Mucosa of descending colon (tissue), 3 donors: Measurements from ENCODE around the gene ANKRD31. TPM values are rescaled to one million over a fixed set of nuclear protein-coding genes. Genes with fewer than 3 reads are reported as not detected.
"Not testable (repeated sequence)": the region's sequence is repeated elsewhere in the genome, so short reads cannot be mapped to it uniquely, and the experiment has no call there.

ENCODE experiments used
- ATAC-seq: fragments of 200-7000 bp; cut with Tn5 transposase; one replicate; pipeline ENCODE4 v1.9.1; 2020; ENCODE audit warnings: mild to moderate bottlenecking, moderate library complexity
- DNase-seq, 3 donors: peaks; one replicate each; pipeline ENCODE4 v3.0.0-alpha.2; 2020
- H3K36me3 ChIP-seq: fragments of 200-600 bp; one replicate; pipeline ENCODE4 v1.8.0; 2021; ENCODE audit warnings: low read depth, mild to moderate bottlenecking
- H3K4me1 ChIP-seq: fragments of 200-600 bp; one replicate; pipeline ENCODE4 v1.8.0; 2021; ENCODE audit warnings: low read depth, mild to moderate bottlenecking
- H3K4me3 ChIP-seq: fragments of 200-600 bp; one replicate; pipeline ENCODE4 v1.8.0; 2021; ENCODE audit warnings: mild to moderate bottlenecking
- H3K9me3 ChIP-seq: fragments of 200-600 bp; one replicate; pipeline ENCODE4 v1.8.0; 2021; ENCODE audit warnings: mild to moderate bottlenecking
- intact Hi-C, 2 donors: fragments of 100-400 bp; cut with DNase I in 1 of 2; cut with micrococcal nuclease in 1 of 2; formaldehyde crosslinking; loops; one replicate each; pipeline versions ENCODE4 v1.11.0 to v1.11.1; 2022; cut with DNase I, micrococcal nuclease
- total RNA-seq, 3 donors: library from RNA; stranded (reverse); fragmentation: NEBNext Ultra II Directional in 2 of 3; extraction: Animal tissue kit (Norgen Biotek cat#: 25700) in 2 of 3; gene quantifications; one replicate each; pipeline versions ENCODE4 v1.2.1 to v1.2.4, GENCODE V29; 2021 to 2023
- TF ChIP-seq, protein P1 (sequence below): fragments of 200-600 bp; IDR thresholded peaks from one replicate; pipeline ENCODE4 v1.8.0; 2022; ENCODE audit warnings: antibody characterized with exemption, mild to moderate bottlenecking
- donor health status: DM: no; HTN: no; CAD: no; lungs with moderate emphysema.
- donor health status: DM: no; HTN: no; CAD: no.
- donor health status: DM: no; HTN: yes; CAD: no.

The ANKRD31 gene
- total RNA-seq, 3 donors from 2014 or later: 0.14 to 0.17 (median 0.16) TPM

DNA sequence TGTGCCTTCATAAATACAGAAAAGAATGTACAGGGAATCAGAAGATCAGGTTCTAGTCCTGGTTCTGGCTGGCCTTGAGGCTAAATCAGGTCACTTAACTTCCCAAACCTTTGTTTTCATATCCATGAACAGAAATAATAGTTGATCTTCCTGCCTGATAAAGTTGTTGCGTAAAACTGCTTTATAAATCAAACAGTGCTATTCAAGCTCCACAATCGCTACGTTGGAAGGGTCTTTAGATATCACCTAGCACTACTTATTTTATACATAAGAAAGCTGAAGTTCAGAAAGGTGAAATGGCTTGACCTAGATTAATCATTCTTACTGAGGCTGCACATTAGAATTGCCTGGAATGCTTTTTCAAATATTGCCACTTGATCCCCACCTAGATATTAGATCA, 148.0 kb downstream of the ANKRD31 start:
- DNase-seq (no peak), ATAC-seq (no peak)
- no peaks in the 10 kb centered on the region for H3K36me3 ChIP-seq
- intact Hi-C loops: no loop called here
- H3K4me1 ChIP-seq: no peaks in the 10 kb centered on the region
- TF ChIP-seq, protein P1, sequence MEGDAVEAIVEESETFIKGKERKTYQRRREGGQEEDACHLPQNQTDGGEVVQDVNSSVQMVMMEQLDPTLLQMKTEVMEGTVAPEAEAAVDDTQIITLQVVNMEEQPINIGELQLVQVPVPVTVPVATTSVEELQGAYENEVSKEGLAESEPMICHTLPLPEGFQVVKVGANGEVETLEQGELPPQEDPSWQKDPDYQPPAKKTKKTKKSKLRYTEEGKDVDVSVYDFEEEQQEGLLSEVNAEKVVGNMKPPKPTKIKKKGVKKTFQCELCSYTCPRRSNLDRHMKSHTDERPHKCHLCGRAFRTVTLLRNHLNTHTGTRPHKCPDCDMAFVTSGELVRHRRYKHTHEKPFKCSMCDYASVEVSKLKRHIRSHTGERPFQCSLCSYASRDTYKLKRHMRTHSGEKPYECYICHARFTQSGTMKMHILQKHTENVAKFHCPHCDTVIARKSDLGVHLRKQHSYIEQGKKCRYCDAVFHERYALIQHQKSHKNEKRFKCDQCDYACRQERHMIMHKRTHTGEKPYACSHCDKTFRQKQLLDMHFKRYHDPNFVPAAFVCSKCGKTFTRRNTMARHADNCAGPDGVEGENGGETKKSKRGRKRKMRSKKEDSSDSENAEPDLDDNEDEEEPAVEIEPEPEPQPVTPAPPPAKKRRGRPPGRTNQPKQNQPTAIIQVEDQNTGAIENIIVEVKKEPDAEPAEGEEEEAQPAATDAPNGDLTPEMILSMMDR: no peak
- H3K4me3 ChIP-seq: no peak overlapping the region
- H3K9me3 ChIP-seq: no peaks in the 10 kb centered on the region

GRCh38 chr5:75081510-75081909, 155.2 kb downstream of the ANKRD31 start:
- DNase-seq: no peak
- no peak overlapping the region for H3K4me3 ChIP-seq
- no peaks in the 10 kb centered on the region for H3K4me1 ChIP-seq
- intact Hi-C loops: no loop called here
- no peaks in the 10 kb centered on the region for H3K36me3 ChIP-seq
- TF ChIP-seq, protein P1: no peak
- ATAC-seq: no peak
- no peaks in the 10 kb centered on the region for H3K9me3 ChIP-seq

DNA sequence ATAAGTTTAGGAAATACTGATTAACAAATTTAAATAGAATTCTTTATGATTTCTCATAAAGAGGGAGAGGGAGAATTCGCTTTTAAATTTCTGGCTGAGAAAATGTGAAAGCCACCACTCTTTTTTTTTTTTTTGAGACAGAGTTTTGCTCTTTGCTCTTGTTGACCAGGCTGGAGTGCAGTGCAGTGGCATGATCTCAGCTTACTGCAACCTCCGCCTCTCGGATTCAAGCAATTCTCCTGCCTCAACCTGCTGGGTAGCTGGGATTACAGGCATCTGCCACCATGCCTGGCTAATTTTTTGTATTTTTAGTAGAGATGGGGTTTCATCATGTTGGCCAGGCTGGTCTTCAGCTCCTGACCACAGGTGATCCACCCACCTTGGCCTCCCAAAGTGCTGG, 157.3 kb downstream of the ANKRD31 start:
- H3K4me1 ChIP-seq, H3K36me3 ChIP-seq, H3K4me3 ChIP-seq, DNase-seq, H3K9me3 ChIP-seq, ATAC-seq, intact Hi-C loops: not testable (repeated sequence)

DNA sequence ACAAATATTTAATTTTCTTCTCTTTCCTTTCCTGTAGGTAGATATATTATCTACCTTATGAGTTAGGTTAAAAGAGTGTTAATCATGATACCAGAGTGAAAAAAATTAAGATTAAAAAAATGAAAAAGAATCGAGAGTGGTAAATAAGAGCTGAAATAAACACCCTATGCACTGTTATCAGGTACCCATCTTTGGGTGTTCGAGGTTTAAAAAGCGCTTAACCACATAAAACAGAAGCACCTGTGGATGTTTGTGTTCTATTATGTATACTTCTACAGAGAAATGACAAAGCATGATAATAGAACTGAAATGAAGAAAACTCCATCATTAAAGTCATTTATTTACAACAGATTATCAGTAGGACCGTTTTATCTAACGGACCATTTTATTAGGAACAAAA, 158.7 kb downstream of the ANKRD31 start:
- DNase-seq (no peak), ATAC-seq (no peak)
- intact Hi-C loops: no loop called here
- no peaks in the 10 kb centered on the region for H3K36me3 ChIP-seq
- H3K9me3 ChIP-seq: no peaks in the 10 kb centered on the region
- no peaks in the 10 kb centered on the region for H3K4me1 ChIP-seq
- H3K4me3 ChIP-seq: no peak overlapping the region
- TF ChIP-seq, protein P1: no peak

DNA sequence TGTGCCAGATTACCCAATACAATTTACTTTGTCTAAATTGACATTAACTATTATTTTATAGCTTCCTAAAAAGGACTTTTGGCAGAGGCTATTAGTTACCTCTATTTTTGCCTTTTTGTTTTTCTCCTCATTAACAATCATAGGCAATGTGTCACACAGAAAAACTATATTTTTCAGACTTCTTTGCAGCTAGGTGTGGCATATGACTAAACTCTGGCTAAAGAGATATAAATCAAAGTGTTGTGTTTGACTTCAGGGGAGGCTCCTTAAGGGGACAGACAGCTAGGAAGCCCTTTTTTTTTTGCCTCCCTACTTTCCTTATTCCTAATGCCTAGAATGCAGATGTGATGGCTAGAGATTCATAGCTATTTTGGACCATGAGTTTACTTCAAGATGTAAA, 164.6 kb downstream of the ANKRD31 start:
- Histone ChIP-seq H3K4me3 (no peak overlapping the region), H3K36me3 (no peaks in the 10 kb centered on the region), H3K9me3 (no peaks in the 10 kb centered on the region), H3K4me1 (no peaks in the 10 kb centered on the region)
- ATAC-seq (no peak), DNase-seq (no peak)
- intact Hi-C loops: no loop called here
- TF ChIP-seq, protein P1: no peak

DNA sequence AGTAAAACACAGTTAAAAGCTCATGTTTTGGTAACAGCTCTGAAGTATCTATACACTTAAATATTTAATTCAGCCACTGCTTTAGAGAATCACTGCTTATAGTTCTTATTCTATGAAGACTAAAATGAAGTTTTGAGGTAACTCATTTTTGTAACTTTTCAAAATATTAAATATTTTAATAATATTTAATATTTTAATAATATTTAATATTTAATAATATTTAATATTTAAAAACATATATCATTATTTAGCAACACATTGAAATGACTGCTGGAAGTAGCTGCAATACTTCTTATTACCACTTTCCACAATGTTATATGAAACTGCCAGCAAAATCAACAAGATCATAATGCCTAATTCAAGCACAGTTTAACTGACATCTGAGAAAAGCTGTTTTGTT, 165.6 kb downstream of the ANKRD31 start:
- intact Hi-C loops: no loop called here
- Histone ChIP-seq H3K9me3 (no peaks in the 10 kb centered on the region), H3K4me1 (no peaks in the 10 kb centered on the region), H3K36me3 (no peaks in the 10 kb centered on the region), H3K4me3 (no peak overlapping the region)
- TF ChIP-seq, protein P1: no peak
- ATAC-seq: no peak
- DNase-seq: no peak
